ENCODE data around the gene THRB.
"Not testable (repeated sequence)": the region's sequence is repeated elsewhere in the genome, so short reads cannot be mapped to it uniquely, and the experiment has no call there.

Gene THRB

DNA sequence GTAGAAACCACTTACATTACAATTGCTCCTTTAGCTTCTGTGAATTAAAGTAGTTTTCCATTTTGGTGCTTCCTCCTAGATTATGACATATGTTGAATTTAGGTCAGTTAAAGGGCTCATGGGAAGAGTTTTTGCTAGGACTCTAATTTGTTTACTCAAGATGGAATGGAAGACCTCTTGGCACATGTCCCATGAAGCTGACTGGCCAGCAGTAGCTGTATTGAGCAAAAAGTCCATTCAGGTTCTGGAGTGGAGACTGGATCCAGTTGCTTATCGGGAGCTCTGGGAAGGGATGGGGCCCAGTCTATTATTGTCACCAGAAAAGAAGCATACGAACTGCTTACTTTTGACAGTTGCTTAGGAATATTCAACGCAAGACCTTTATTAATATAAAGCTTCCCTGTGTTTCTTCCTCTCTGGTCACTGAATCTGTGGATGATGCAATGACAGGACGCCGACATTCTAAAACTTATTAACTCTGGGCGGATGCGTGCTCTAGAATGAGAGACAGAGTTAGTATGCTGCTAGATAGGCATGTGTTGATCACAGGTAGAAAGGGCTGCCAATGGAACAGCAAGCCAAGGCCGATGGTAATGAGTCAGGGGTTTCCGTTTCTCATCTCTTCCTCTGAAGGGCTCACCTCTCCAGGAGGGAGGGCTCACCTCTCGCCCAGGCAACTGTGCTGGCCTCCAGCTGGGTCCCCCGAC, 393.8 kb downstream of the THRB start:
- DNase-seq (ENCODE audit: low read depth in 2 of 2): no peak

- DNase-seq (ENCODE audit: low read depth in 2 of 2): no peak
These were observed 397.9 kb downstream of the THRB start for GRCh38 chr3:24096695-24097290.

DNA sequence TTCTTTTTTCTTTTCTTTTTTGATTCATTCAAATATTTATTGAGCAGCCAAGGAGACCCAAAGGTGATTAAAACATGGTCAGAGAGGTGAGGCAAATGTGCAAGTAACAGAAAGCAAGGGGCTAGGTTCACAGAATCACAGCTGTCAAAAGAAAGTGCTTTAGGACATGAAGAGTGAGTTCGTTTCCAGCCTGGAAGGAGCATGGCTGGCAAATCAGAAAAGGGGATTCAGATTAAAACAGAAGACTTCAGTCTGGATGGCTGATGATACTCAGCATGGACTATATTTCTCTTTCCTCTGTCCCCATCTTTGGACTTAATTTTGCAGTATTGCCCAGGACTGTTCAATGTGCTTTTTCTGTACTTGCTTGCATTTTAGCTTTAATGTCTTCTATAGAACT, 398.4 kb downstream of the THRB start:
- DNase-seq (ENCODE audit: low read depth in 2 of 2): no peak

DNA sequence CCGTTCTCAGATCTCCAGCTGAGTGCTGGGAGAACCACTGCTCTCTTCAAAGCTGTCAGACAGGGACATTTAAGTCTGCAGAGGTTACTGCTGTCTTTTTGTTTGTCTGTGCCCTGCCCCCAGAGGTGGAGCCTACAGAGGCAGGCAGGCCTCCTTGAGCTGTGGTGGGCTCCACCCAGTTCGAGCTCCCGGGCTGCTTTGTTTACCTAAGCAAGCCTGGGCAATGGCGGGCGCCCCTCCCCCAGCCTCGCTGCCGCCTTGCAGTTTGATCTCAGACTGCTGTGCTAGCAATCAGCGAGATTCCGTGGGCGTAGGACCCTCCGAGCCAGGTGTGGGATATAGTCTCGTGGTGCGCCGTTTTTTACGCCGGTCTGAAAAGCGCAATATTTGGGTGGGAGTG, 399.8 kb downstream of the THRB start:
- DNase-seq (ENCODE audit: low read depth in 2 of 2): not testable (repeated sequence)

GRCh38 chr3:24088782-24089181, 405.9 kb downstream of the THRB start:
- no peak for DNase-seq (ENCODE audit: low read depth in 2 of 2)

GRCh38 chr3:24087469-24087868, 407.2 kb downstream of the THRB start:
- DNase-seq (ENCODE audit: low read depth in 2 of 2): no peak

GRCh38 chr3:24086617-24087404, 407.8 kb downstream of the THRB start:
- no peak for DNase-seq (ENCODE audit: low read depth in 2 of 2)

- no peak for DNase-seq (ENCODE audit: low read depth in 2 of 2)
These were observed 408.4 kb downstream of the THRB start for GRCh38 chr3:24086206-24086605.

DNA sequence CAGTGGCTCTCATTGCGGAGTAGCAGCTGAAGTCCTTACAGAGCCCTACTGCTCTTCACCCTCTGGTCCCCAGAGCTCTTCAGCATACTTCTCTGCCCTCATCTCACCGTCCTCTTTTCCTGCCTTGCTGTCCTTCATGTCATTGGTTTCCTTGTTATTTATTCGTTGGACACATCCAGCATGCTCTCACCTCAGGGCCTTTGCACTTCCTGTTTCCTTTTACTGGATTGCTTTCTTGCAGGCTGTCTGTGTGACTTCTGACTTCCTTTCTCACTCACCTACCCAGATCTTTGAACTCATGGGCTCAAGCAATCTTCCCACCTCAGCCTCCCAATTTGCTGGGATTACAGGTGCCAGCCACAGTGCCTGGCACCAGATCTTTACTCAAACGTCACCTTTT, 422.5 kb downstream of the THRB start:
- no peak for DNase-seq (ENCODE audit: low read depth in 2 of 2)

GRCh38 chr3:24069045-24069444, 425.6 kb downstream of the THRB start:
- DNase-seq (ENCODE audit: low read depth in 2 of 2): no peak

GRCh38 chr3:24067483-24067882, 427.2 kb downstream of the THRB start:
- no peak for DNase-seq (ENCODE audit: low read depth in 2 of 2)

Measured in stimulated activated CD8-positive, alpha-beta memory T cell treated with anti-CD3 and anti-CD28 coated beads, Interleukin-2, amount 100 ng/mL, for 1 hour (primary cell).